HG02642 (cell line): ENCODE results near the gene CACNA2D4.
"Not testable (repeated sequence)": the region's sequence is repeated elsewhere in the genome, so short reads cannot be mapped to it uniquely, and the experiment has no call there.

ENCODE experiments used
- ATAC-seq: cut with Tn5 transposase; IDR thresholded peaks from one replicate; pipeline ENCODE4 v1.9.1; 2021; ENCODE audit warnings: mild to moderate bottlenecking; ENCODE audit not compliant: unreplicated experiment, poor library complexity

Gene CACNA2D4

DNA sequence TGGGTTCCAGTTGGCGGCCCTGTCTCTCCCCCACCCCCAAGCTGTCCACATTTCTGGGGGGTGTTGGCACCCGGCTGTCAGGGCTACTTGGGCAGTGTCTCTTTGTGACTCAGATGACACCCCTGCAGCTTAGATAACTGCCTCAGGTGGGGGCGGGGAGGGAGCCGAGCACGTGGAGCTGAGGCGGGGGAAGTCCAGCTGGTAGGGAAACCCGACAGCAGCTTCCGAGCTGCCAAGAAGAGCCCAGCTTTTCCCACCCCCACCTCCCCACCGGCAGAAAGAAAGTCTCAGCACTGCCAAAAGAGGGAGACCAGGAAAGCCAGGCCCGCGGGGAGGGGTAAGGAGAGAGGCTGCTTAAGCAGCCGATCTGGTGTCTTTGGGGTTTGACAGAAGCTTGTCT lies 96.6 kb downstream of the CACNA2D4 start:
- ATAC-seq = no peak

DNA sequence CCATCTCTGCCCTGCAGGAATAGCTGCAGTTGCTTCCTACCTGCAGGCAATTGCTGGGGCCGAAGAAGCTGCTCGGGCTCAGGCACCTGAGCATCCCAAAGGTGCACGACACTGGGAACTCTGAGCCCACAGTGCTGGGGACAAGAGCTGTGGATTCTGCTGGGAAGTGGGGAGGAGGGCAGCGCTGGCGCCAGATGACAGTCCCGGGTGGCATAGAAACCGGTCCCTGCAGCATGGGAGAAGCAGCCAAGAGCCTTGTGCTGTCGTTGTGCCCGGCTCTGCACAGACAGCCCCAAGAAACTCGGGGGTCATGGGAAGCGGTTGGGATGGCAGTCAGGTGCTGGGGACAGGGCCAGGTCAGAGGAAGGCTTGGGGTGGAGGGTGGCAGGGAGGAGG lies 97.6 kb downstream of the CACNA2D4 start:
- no peak for ATAC-seq

DNA sequence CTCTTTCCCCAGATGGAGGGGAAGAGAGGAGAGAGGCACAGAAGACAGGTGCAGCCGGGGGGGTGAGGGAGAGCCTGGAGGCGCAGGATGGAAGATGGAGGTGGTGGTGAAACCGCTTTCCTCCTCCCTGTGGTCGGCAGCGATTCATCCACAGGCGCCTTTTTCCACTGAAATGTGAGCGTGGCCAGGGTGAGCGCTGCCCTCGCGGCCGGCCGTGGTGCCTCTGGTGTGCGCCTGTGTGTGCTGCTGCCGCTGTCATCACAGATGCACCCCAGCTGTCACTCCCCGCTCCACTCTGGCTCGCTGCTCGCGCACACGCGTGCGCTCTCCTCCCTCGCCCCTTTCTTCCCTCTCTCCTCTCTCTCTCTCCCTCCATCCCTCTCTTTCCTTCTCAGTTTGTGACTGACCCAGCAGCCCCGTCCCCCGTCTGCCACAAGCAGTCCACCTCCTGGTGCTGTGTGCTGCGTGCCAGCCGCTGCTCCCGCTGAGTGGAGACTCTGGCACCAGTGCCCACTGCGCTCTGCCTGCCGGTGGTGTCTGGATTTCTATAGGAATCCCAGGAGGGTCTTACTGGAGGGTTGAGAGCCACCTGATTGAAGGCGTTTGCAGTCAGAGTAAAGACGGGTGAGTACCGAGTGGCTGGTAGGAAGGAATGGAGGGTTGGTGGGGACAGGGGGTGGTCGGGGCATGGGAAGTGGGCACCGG lies 98.1 kb downstream of the CACNA2D4 start, which contains the start of gene LRTM2:
Gene LRTM2, plus strand, starts transcription at position 375 of the 705 bp plus-strand sequence. CDS start 7,584 bp downstream, outside the sequence.
- no peak for ATAC-seq

DNA sequence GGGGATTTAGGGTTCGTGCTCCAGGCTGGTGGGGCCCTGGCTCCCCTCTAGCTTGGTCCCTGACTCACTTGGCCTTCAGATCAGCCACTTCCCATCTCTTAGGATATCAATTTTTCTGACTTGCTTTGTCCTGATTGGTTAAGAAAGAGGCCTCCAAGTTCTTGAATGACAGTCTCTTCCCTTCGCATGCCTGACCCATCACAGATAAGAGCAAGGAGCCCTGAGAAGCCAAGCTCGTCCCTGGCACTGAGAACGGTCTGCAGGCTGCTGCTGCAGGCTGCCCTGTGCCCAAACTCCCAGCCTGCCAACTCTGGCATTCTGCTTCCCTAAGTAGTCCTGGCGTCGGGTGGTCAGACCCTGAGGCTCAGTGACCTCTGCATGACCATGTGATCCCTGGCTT lies 98.9 kb downstream of the CACNA2D4 start:
- no peak for ATAC-seq

DNA sequence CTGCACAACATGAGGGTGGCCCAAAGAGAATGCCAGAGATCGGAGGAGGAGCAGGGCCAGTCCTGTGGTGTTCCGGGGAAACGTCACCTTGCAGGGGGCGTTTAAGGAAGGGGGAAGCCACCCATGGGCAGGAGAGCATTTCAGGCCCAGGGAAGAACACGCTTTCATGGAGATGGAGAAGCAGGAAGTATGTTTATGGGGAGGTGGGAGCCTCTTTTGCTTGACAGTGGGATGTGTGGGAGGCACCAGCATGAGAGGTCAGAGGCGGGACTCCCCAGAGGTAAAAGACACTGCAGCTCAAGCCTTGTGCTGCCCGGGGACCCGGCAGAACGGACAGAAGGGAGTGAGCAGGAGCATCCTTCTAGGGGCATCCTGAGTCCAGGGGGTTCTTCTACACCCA lies 99.4 kb downstream of the CACNA2D4 start:
- no peak for ATAC-seq

DNA sequence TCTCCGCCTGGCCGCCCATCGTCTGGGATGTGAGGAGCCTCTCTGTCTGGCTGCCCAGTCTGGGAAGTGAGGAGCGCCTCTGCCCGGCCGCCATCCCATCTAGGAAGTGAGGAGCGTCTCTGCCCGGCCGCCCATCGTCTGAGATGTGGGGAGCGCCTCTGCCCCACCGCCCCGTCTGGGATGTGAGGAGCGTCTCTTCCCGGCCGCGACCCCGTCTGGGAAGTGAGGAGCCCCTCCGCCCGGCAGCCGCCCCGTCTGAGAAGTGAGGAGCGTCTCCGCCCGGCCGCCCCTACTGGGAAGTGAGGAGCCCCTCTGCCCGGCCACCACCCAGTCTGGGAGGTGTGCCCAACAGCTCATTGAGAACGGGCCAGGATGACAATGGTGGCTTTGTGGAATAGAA lies 100.5 kb downstream of the CACNA2D4 start:
- ATAC-seq = not testable (repeated sequence)

DNA sequence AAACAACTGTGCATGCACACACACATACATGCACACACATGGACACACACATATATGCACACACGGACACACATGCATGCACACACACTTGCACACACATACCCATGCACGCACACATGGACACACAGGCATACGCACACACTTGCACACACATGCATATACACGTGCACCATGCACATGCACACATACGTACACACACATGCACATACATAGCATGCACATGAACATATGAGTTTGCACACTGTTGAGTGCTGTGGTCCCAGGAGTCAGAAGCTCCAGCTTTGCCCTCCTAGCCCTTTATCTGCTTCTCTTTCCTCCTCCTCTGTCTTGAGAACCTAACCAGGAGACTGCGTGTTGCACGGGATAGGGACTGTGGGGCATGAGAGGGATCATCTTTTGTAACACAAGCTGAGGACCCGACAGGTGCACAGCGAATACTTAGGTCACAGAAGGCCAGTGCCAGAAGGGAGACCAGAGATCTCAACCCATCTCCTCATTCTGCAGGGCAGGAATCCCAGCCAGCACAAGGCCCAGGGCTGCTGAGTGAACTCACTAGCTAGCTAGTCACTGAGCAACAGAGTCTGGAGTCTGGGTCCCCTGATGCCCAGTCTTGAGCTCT lies 101.6 kb downstream of the CACNA2D4 start:
- no peak for ATAC-seq

DNA sequence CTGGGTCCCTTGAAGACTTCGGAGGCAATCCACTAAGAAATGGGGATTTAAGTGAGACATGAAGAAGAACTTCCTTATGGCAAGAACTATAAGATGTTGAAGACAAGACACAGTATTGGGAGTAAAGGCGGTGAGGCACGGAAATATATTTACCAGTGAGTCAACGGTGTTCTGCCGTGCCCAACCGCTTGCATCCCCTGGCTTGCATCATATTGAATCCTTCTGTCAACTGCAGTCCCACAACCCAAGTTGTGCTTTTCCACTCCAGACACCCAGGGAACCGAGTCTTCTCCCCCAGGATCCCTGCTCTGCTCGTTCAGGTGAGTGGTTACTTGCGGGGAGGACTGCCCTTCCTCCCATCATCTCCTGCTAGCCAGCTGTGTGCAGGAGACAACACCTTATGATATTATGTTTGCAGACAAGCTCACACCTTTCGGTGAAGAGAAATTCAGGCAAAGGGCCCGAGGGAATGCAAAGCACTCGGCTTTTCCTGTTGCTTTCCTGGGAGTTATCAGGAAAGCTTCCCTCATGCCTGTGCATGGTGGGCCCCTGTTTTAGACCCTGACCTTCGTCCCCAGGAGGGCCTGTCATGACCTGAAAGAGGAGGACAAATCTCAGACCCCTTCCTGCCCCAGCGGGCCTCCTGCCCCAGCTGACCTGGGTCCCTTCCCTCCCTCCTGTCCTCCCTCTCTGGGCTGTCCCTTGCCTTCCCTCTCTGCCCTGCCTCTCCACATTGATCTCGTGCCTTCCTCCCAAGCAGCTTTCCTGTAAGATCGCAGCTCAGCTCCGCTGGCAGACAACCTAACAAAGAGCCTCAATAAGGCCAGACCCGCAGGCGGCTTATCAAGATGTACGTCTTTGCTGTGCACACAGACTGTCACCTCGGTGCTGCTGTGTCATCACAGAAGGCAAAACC lies 102.4 kb downstream of the CACNA2D4 start:
- ATAC-seq = no peak

DNA sequence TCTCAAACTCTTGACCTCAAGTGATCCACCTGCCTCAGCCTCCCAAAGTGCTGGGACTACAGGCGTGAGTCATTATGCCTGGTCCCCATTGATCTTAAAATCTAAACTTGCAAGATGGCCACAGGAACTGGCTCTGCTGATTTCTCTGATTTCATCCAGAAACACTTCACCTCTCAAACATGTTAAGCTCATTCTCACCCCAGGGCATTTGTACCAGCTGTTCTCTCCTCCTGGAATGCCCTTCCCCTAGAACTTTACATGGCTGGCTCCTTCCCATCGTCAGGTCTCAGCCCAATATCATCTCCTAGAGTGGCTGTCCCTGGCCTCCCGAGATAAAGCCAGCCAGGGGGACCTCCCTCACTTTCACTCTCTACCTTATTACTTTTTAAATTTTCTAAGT lies 103.3 kb downstream of the CACNA2D4 start:
- no peak for ATAC-seq

DNA sequence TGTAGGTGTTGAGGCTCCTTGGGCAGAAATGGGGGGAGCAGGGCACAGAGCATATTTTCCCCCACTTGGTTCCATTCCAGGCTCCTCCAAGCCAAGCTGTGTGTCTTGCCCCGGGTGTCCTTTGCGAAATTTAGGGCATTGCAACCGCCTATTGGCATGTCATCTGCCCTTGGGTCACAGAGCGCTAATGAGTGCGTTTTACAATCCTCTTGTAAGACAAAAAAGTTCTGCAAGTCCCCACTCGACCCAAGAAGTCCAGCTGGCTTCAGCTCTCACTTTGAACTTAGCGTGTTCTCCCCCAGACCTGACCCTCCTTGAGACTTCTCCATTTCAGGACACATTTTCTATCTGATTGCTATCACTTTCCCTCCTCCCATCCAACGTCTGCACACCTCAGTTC lies 104.2 kb downstream of the CACNA2D4 start:
- no peak for ATAC-seq

DNA sequence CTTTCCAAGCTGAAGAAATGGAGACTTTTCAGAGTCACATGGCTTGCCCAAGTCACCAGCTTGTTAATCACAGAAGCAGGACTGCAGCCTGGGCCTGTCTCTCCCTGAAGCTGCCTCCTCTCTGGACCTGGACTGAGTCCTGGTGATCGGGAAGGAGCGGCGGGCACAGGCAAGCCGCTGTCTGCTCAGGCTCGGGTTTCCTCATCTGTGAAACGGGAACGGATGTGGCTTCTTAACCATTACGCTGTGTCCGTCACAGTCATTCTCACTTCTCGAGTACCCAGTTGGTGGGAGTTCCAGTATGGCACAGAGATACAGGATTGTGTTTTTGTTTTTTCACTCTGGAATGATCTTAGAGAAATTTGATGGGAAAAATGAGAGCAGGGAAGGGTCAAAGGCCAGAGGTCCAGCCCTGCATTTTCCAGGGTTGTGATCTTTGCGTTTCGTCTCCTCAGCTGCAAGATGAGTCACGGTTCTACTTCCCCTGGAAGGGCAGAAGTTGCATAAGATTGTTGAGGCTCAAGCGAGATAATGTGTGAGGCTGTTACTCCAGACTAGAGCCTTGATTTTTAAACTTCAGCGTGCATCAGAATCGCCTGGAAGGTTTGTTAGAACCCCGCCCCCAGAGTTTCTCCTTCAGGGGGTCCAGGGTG lies 105.7 kb downstream of the CACNA2D4 start:
- no peak for ATAC-seq

DNA sequence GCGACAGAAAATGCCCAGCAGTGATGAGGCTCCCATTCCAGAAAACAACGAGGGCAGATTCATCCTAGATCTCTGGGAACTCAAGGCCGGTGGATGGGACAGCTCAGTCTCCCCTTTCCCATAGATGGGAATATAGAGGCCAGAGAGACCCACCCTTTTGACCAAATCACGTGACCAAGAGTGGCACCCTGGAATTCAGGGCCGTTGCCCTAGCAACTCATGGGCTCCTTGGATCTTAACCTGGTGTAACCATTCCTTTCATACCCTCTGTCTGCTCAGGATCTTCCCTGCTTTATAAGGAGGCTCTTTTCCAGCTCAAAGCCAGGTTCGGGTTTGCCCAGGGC lies 106.5 kb downstream of the CACNA2D4 start:
- ATAC-seq = no peak

DNA sequence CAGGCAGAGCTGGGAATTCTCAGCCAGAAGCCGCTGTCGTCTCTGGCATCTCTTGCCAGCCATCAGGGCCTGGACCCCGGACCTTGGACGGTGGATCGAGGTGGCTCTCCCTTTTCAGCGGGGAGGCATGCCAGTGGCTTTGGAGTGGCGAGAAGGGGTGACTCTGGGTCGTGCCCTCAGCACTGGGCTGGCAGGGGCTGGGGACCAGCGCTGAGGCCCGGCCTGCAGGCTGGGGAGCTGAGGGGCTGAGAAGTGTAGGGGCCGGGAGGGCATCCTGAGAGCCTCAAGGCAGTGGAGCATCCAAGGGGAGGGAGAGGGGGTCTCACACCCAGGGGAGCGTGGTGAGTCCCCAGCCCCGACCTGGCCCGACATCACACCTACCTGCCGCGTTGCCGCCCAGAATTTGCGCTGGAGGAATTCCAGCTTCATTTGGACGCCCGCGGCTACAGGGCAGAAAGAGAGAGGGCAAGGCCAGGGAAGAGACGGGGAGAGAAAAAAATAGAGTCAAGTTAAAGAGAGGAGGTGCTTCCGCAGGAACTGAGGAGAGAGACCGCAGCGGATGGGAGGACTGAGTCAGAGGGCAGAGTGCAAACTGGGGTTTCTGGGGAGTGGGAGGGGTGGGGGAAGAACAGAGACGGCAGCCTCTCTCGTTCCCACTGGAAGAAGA lies 107.0 kb downstream of the CACNA2D4 start:
- no peak for ATAC-seq

DNA sequence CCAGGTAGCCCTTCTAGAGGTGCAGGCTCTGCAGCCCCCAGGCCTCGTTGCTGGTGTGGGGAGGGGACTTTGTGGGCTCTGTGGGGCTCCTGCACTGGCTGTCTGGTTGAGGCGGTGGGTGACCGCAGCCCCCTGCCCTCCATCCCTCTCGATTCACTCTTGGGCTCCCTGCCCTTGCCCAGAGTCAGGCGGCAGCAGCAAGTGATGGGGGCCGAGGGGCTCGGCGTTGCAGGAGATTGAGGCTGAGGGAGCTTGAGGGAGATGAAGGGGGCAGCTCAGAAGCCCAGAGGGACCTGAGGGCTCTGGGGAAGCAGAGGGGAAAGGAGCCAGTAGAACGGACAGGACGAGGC lies 107.5 kb downstream of the CACNA2D4 start:
- ATAC-seq = no peak

DNA sequence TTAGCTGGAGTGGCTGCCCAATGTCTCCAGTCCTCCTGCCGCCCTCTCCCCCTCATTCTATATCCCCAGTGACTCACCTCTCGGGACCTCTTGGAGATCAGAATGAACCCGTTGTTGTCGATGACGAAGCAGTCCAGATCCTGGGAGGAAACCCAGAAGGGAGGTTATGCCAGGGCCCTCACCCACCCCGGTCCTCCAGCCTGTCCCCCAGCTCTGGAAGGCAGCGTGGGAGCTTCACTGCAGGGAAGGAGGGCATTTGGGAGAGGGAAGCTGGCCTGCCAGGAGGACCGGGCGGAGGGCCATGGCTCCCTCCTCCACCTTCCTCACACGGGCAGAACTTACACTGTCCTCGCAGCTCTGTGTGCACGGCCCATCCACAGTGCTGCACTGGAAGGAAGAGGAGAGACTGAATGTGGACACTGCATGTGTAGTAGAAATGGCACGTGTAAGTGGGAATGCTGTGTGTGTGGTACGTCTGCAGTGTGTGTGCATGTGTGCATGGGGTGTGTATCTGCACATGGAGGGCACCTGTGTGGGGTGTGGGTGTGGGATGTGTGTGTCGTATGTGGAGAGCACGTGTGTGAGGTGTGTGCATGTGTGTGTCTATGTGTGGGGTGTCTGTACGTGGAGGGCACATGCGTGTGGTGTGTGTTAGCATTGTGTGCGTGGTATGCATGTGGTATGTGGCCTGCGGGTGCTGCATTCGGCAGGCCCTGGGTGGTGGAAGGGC lies 108.1 kb downstream of the CACNA2D4 start:
- no peak for ATAC-seq

DNA sequence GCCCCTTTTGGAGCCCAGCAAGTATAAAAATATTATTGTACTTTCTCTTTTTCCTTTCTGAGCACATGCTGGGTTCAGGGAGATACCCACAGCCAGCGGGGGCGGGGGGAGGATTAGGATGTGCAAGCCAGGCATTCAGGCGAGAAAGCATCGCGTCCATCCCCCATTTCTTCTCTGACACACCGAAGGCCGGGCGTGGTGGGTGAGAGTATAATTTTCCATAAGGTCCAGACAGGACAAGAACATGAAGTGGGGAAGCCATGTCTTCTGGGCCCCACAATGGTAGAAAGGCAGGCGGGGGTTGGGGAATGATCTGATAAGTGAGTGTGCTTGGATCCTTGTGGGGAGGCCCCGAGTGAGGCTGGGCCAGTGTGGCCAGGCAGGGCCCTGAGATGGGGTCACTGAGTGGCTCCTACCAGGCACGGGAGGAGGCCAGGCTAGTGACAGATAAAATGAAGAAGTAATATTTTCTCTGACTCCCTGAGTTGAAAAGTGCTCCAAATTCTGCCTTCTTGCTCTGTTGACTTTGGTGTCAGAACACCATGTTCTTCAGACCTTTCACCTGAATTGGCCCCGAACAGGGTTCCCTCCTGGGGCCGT lies 108.8 kb downstream of the CACNA2D4 start:
- ATAC-seq = no peak

DNA sequence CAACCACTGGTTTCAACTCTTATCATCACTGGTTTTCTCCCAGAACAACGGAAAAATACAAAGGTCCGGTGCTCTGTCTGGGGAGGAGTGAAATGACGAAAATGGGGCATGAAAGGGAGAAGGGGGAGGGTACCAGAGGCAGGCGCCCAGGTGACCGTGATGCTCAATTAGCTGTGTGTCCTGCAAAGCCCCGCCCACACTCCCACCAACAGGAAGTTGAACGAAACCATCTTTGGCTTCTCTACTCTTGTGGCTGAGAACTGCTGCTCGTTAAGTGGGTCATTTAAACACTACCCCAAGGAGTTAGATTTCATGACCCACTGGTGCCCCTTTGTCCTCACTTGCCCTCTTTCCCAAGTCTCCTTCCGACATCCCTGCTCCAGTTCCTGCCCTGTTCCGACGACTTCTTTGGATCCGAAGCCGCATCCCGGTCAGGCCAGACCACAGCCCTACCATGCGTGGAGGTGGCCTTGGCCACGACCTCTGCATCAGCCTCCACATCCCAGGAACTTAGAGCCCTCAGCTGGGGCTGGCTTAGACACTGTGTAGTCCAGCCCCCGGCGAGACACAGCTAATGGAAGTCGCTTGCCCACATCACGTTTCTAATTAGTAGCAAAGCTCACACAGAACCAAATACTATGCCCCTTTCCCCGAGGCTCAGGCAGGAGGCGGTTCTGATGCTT lies 109.5 kb downstream of the CACNA2D4 start:
- ATAC-seq = no peak

DNA sequence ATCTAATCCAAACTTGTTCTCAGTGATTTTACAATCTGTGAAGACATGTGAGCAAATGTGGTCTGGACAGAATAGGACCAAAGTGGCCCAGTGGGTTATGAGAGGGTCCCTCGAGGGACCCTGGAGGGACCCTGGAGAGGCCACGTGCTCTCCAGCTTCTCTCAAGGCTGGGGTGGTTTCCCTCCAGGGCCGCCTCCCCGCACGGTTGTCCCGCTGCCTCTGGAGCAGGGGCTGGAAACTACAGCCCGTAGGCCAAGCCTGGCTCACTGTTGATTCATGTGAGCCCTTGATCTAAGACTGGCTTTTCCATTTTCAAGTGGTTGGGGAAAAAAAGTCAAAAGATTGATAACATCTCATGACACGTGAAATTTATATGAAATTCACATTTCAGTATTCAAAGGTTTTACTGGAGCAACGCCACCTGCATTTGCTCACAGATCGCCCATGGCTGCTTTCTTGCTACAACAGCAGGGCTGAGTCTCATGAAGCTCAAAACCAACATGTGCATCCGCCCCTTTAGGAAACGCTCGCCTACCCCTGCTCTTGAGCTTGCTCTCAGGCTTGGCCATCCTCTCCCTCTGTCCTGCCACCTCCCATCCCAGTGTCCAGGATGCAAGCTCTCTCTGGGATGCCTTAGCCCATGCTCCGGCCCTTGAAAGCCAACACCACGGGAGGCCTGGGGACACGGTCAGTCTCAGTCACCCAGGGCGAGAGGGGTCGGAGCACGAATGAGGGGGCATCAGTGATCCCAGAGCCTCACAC lies 110.2 kb downstream of the CACNA2D4 start:
- ATAC-seq = no peak
